Neuronal stem cell (in vitro differentiated cells): ENCODE results near the gene CSAG3. TPM values are rescaled to one million over a fixed set of nuclear protein-coding genes. Genes with fewer than 3 reads are reported as not detected.
"Not testable (repeated sequence)": the region's sequence is repeated elsewhere in the genome, so short reads cannot be mapped to it uniquely, and the experiment has no call there.

Experiments
- DNase-seq: peaks from one replicate; pipeline ENCODE4 v3.0.0-alpha.2; 2013; ENCODE audit warnings: low spot score
- H2AFZ ChIP-seq: one replicate; pipeline ENCODE4 v1.6.1; 2013; ENCODE audit warnings: mild to moderate bottlenecking, low read length, inconsistent platforms
- H2AK5ac ChIP-seq: 2 replicates; pipeline ENCODE4 v1.6.1; 2013; ENCODE audit warnings: low read depth, mild to moderate bottlenecking, inconsistent platforms, low read length, moderate library complexity, mixed read lengths
- H2BK120ac ChIP-seq: 2 replicates; pipeline ENCODE4 v1.6.1; 2013; ENCODE audit warnings: low read depth, mild to moderate bottlenecking, inconsistent platforms, low read length, moderate library complexity, mixed read lengths
- H2BK12ac ChIP-seq: one replicate; pipeline ENCODE4 v1.6.1; 2013; ENCODE audit warnings: low read length, inconsistent platforms
- H2BK15ac ChIP-seq: 2 replicates; pipeline ENCODE4 v1.6.1; 2013; ENCODE audit warnings: mild to moderate bottlenecking, low read length, inconsistent platforms, mixed read lengths
- H2BK5ac ChIP-seq: one replicate; pipeline ENCODE4 v1.6.1; 2013; ENCODE audit warnings: inconsistent platforms, mild to moderate bottlenecking, low read length, moderate library complexity
- H3K14ac ChIP-seq: one replicate; pipeline ENCODE4 v1.6.1; 2013; ENCODE audit warnings: low read length, inconsistent platforms
- H3K18ac ChIP-seq: 2 replicates; pipeline ENCODE4 v1.6.1; 2013; ENCODE audit warnings: low read length, inconsistent platforms
- H3K23ac ChIP-seq: 2 replicates; pipeline ENCODE4 v1.6.1; 2013; ENCODE audit warnings: low read depth, mild to moderate bottlenecking, mixed read lengths, low read length, inconsistent platforms; ENCODE audit not compliant: poor library complexity
- H3K27ac ChIP-seq: replicated peaks from 3 replicates; pipeline ENCODE4 v1.5.1; 2013; ENCODE audit warnings: low read length, inconsistent platforms
- H3K27me3 ChIP-seq, 3 experiments: 2 replicates each; pipeline ENCODE4 v1.6.1; 2013; ENCODE audit warnings: low read length in 3 of 3, mild to moderate bottlenecking in 2 of 3, inconsistent platforms in 1 of 3, low read depth in 1 of 3, mixed read lengths in 1 of 3, moderate library complexity in 1 of 3; ENCODE audit not compliant: control insufficient read depth in 3 of 3, insufficient read depth in 3 of 3
- H3K36me3 ChIP-seq, 2 donors: replicated peaks in 1 of 2; 2 replicates each; pipeline ENCODE4 v1.6.1; 2013; ENCODE audit warnings: low read length in 2 of 2; ENCODE audit not compliant: control insufficient read depth in 2 of 2, insufficient read depth in 2 of 2
- H3K4ac ChIP-seq: 2 replicates; pipeline ENCODE4 v1.6.1; 2013; ENCODE audit warnings: inconsistent platforms, mild to moderate bottlenecking, low read length, moderate library complexity
- H3K4me1 ChIP-seq, 2 donors: 1 replicate in 1 of 2; 2 replicates in 1 of 2; pipeline ENCODE4 v1.6.1; 2013; ENCODE audit warnings: low read length in 2 of 2, low read depth in 1 of 2; ENCODE audit not compliant: control insufficient read depth in 2 of 2, insufficient read depth in 1 of 2
- H3K4me2 ChIP-seq: one replicate; pipeline ENCODE4 v1.6.1; 2013; ENCODE audit warnings: mild to moderate bottlenecking, low read length, inconsistent platforms; ENCODE audit not compliant: insufficient read depth, poor library complexity, severe bottlenecking
- H3K4me3 ChIP-seq, 2 donors: 2 replicates each; pipeline ENCODE4 v1.5.1; 2013; ENCODE audit warnings: low read length in 2 of 2, mild to moderate bottlenecking in 2 of 2, inconsistent platforms in 1 of 2, moderate library complexity in 1 of 2
- H3K79me1 ChIP-seq: one replicate; pipeline ENCODE4 v1.6.1; 2013; ENCODE audit warnings: low read depth, mild to moderate bottlenecking, inconsistent platforms, low read length, moderate library complexity
- H3K9ac ChIP-seq: one replicate; pipeline ENCODE4 v1.6.1; 2013; ENCODE audit warnings: mild to moderate bottlenecking, low read depth, low read length, inconsistent platforms; ENCODE audit not compliant: poor library complexity
- H3K9me3 ChIP-seq, 2 donors: replicated peaks in 1 of 2; 2 replicates each; pipeline versions ENCODE3 to v1.6.1; 2013; ENCODE audit warnings: low read length in 2 of 2, mild to moderate bottlenecking in 2 of 2, inconsistent platforms in 1 of 2, low read depth in 1 of 2, mixed read lengths in 1 of 2, moderate library complexity in 1 of 2; ENCODE audit not compliant: control insufficient read depth in 2 of 2, insufficient read depth in 1 of 2
- H4K8ac ChIP-seq: one replicate; pipeline ENCODE4 v1.6.1; 2013; ENCODE audit warnings: low read depth, mild to moderate bottlenecking, inconsistent platforms, low read length, moderate library complexity
- H4K91ac ChIP-seq: one replicate; pipeline ENCODE4 v1.6.1; 2013; ENCODE audit warnings: low read length, low read depth, mild to moderate bottlenecking, inconsistent platforms; ENCODE audit not compliant: poor library complexity
- WGBS, 2 donors: extraction: QIAGEN DNeasy Blood & Tissue Kit; methylation state at CpG; one replicate each; pipeline ENCODE4 v1.1.7; 2013; ENCODE audit warnings: missing lambda C conversion rate in 2 of 2, mixed read lengths in 1 of 2; ENCODE audit not compliant: insufficient read length in 2 of 2, insufficient replicate concordance in 1 of 2; ENCODE audit errors: extremely low coverage in 2 of 2; 5-methylcytosine and 5-hydroxymethylcytosine counted together
- polyA plus RNA-seq, 2 experiments: library from polyadenylated mRNA; stranded (reverse); fragments of 200-250 nt; gene quantifications; one replicate each; pipeline ENCODE4 v1.2.3, GENCODE V29; 2013

The CSAG3 gene
- polyA plus RNA-seq (2013, experiment 1 of 2): 0.13 TPM
- polyA plus RNA-seq (2013, experiment 2 of 2): 0.06 TPM

GRCh38 chrX:152758918-152759317, at the start of gene CSAG3:
Gene CSAG3, plus strand, starts transcription at chrX:152759218.
- not testable (repeated sequence) for H3K4ac ChIP-seq, H2BK5ac ChIP-seq, H2BK120ac ChIP-seq, H3K9me3 ChIP-seq, H3K4me1 ChIP-seq, H3K4me2 ChIP-seq, H2BK15ac ChIP-seq, H2AFZ ChIP-seq, H3K79me1 ChIP-seq, H3K18ac ChIP-seq, H4K91ac ChIP-seq, H3K9ac ChIP-seq, H2BK12ac ChIP-seq, DNase-seq, H3K36me3 ChIP-seq, H3K4me3 ChIP-seq, H3K27me3 ChIP-seq, H2AK5ac ChIP-seq, H3K27ac ChIP-seq, H3K14ac ChIP-seq, H4K8ac ChIP-seq, H3K23ac ChIP-seq
- no CpG with 5 or more reads among the region's 2 CpGs for WGBS, 2 donors

- H3K23ac ChIP-seq, H2BK15ac ChIP-seq, H3K18ac ChIP-seq, H4K91ac ChIP-seq, H2BK5ac ChIP-seq, H2AFZ ChIP-seq, H2BK120ac ChIP-seq, H3K79me1 ChIP-seq, H3K27ac ChIP-seq, H3K36me3 ChIP-seq, H3K4me3 ChIP-seq, H3K9ac ChIP-seq, H3K4ac ChIP-seq, H3K27me3 ChIP-seq, DNase-seq, H4K8ac ChIP-seq, H3K14ac ChIP-seq, H2AK5ac ChIP-seq, H3K9me3 ChIP-seq, H3K4me2 ChIP-seq, H2BK12ac ChIP-seq, H3K4me1 ChIP-seq: not testable (repeated sequence)
- no CpG with 5 or more reads among the region's 5 CpGs for WGBS, 2 donors
Observed at GRCh38 chrX:152713195-152713594, 45.8 kb upstream of the CSAG3 start.

DNA sequence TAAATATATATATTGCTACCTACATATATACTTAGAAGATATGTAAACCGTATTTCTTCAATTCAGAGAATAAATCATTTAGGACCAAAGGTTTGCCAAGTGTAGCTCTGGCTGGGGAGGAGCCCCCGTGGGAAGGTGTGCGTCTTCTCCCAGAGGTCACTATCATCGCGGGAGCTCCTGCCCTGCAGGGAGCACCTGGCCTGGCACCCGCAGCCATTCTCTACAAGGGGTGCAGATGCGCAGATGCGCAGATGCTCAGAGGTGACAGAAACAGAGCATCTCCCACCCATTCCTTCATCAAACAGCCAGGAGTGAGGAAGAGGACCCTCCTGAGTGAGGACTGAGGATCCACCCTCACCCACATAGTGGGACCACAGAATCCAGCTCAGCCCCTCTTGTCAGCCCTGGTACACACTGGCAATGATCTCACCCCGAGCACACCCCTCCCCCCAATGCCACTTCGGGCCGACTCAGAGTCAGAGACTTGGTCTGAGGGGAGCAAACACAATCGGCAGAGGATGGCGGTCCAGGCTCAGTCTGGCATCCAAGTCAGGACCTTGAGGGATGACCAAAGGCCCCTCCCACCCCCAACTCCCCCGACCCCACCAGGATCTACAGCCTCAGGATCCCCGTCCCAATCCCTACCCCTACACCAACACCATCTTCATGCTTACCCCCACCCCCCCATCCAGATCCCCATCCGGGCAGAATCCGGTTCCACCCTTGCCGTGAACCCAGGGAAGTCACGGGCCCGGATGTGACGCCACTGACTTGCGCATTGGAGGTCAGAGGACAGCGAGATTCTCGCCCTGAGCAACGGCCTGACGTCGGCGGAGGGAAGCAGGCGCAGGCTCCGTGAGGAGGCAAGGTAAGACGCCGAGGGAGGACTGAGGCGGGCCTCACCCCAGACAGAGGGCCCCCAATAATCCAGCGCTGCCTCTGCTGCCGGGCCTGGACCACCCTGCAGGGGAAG, 44.9 kb upstream of the CSAG3 start, which contains the start of gene MAGEA2B:
MAGEA2B (plus strand) TSS at position 814 of the 973 bp plus-strand sequence. CDS start 2,479 bp downstream, outside the sequence.
- H2AFZ ChIP-seq, H3K36me3 ChIP-seq, H3K27ac ChIP-seq, H3K14ac ChIP-seq, H3K23ac ChIP-seq, DNase-seq, H4K8ac ChIP-seq, H2BK5ac ChIP-seq, H3K4me1 ChIP-seq, H3K4me2 ChIP-seq, H2BK15ac ChIP-seq, H2BK12ac ChIP-seq, H2AK5ac ChIP-seq, H3K9me3 ChIP-seq, H2BK120ac ChIP-seq, H3K9ac ChIP-seq, H3K18ac ChIP-seq, H3K4me3 ChIP-seq, H3K79me1 ChIP-seq, H3K27me3 ChIP-seq, H3K4ac ChIP-seq, H4K91ac ChIP-seq: not testable (repeated sequence)
- WGBS, 2 donors: no CpG with 5 or more reads among the region's 35 CpGs

DNA sequence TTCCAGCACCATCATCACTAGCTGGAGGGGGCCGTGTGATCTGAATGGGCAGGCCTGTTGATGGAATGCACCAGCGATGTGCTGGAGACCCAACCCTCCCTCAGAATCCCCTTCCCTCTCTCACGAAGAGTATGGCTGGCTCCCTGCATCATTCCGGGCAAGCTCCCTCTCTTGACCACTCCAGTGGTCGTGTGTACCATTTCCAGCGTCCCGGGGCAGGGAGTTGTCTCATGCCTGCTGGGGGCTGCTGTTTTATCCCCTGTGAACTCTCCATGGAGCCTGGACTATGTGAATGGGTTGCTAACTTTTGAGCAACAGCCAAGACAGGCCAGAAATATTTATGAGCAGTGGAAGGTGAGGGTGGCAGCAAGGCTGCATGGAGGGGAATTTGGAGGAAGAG, 33.6 kb upstream of the CSAG3 start:
- H4K8ac ChIP-seq: no peak overlapping the region
- H2BK120ac ChIP-seq: no peak overlapping the region
- H2AFZ ChIP-seq: no peak overlapping the region
- no peak overlapping the region for H2BK5ac ChIP-seq
- no peak overlapping the region for H3K4me3 ChIP-seq
- H2BK12ac ChIP-seq: no peak overlapping the region
- H3K9ac ChIP-seq: no peak overlapping the region
- no peak overlapping the region for H3K23ac ChIP-seq
- H4K91ac ChIP-seq: no peak overlapping the region
- no peak overlapping the region for H3K4ac ChIP-seq
- H3K79me1 ChIP-seq: no peaks in the 10 kb centered on the region
- H3K27ac ChIP-seq: no peak overlapping the region
- no peak overlapping the region for H3K14ac ChIP-seq
- H3K27me3 ChIP-seq: peaks cover 0 to 3% (median 0%) of the 10 kb centered on the region in 3 experiments
- H2AK5ac ChIP-seq: no peak overlapping the region
- no peak overlapping the region for H2BK15ac ChIP-seq
- no peaks in the 10 kb centered on the region for H3K4me1 ChIP-seq
- DNase-seq: no peak
- no peak overlapping the region for H3K18ac ChIP-seq
- H3K4me2 ChIP-seq: no peak overlapping the region
- H3K9me3 ChIP-seq: no peaks in the 10 kb centered on the region
- H3K36me3 ChIP-seq: no peaks in the 10 kb centered on the region
- WGBS, 2 donors: no CpG with 5 or more reads among the region's 7 CpGs
